H9 (cell line): ENCODE results near the gene DOLPP1. TPM values are rescaled to one million over a fixed set of nuclear protein-coding genes. Genes with fewer than 3 reads are reported as not detected.

Source experiments
- DNase-seq: peaks from one replicate; pipeline ENCODE4 v3.0.0-alpha.2; 2017
- H2AFZ ChIP-seq: one replicate; pipeline ENCODE4 v1.6.1; 2013; ENCODE audit warnings: mild to moderate bottlenecking, low read length, control low read depth, moderate library complexity
- H2AK5ac ChIP-seq: 2 replicates; pipeline ENCODE4 v1.6.1; 2013; ENCODE audit warnings: low read length, control low read depth, mixed read lengths; ENCODE audit not compliant: insufficient read length
- H2BK120ac ChIP-seq: one replicate; pipeline ENCODE4 v1.6.1; 2013; ENCODE audit warnings: low read depth, mild to moderate bottlenecking, low read length, control low read depth, inconsistent platforms; ENCODE audit not compliant: poor library complexity, severe bottlenecking
- H2BK12ac ChIP-seq: 2 replicates; pipeline ENCODE4 v1.6.1; 2013; ENCODE audit warnings: low read length, control low read depth, mixed read lengths, low read depth; ENCODE audit not compliant: insufficient read length
- H2BK15ac ChIP-seq: 2 replicates; pipeline ENCODE4 v1.6.1; 2013; ENCODE audit warnings: low read depth, low read length, control low read depth
- H2BK20ac ChIP-seq: one replicate; pipeline ENCODE4 v1.6.1; 2013; ENCODE audit warnings: low read depth, mild to moderate bottlenecking, low read length, control low read depth, inconsistent platforms; ENCODE audit not compliant: poor library complexity, severe bottlenecking
- H2BK5ac ChIP-seq: 2 replicates; pipeline ENCODE4 v1.6.1; 2013; ENCODE audit warnings: low read length, control low read depth, mixed read lengths; ENCODE audit not compliant: insufficient read length
- H3K14ac ChIP-seq: 2 replicates; pipeline ENCODE4 v1.6.1; 2013; ENCODE audit warnings: low read length, control low read depth; ENCODE audit not compliant: insufficient read depth
- H3K18ac ChIP-seq: 2 replicates; pipeline ENCODE4 v1.6.1; 2013; ENCODE audit warnings: low read depth, mild to moderate bottlenecking, mixed read lengths, low read length, control low read depth; ENCODE audit not compliant: insufficient read length
- H3K23ac ChIP-seq: 2 replicates; pipeline ENCODE4 v1.6.1; 2013; ENCODE audit warnings: low read length, control low read depth, mixed read lengths, low read depth; ENCODE audit not compliant: insufficient read length
- H3K23me2 ChIP-seq: 2 replicates; pipeline ENCODE4 v1.6.1; 2013; ENCODE audit warnings: low read depth, mild to moderate bottlenecking, mixed read lengths, low read length, control low read depth; ENCODE audit not compliant: insufficient read length, poor library complexity, severe bottlenecking
- H3K27ac ChIP-seq: 2 replicates; pipeline ENCODE4 v1.5.1; 2013; ENCODE audit warnings: low read length, control low read depth, mixed read lengths, low read depth; ENCODE audit not compliant: insufficient read length
- H3K27me3 ChIP-seq: 2 replicates; pipeline ENCODE4 v1.6.1; 2013; ENCODE audit warnings: low read length, control low read depth, inconsistent platforms; ENCODE audit not compliant: insufficient read depth
- H3K4ac ChIP-seq: 2 replicates; pipeline ENCODE4 v1.6.1; 2013; ENCODE audit warnings: low read depth, mild to moderate bottlenecking, control low read depth, inconsistent platforms, low read length, moderate library complexity
- H3K4me1 ChIP-seq: 2 replicates; pipeline ENCODE4 v1.6.1; 2013; ENCODE audit warnings: low read length, control low read depth, inconsistent platforms; ENCODE audit not compliant: insufficient read depth
- H3K4me2 ChIP-seq: 2 replicates; pipeline ENCODE4 v1.6.1; 2013; ENCODE audit warnings: low read length, control low read depth, mixed read lengths; ENCODE audit not compliant: insufficient read length, insufficient read depth
- H3K56ac ChIP-seq: 2 replicates; pipeline ENCODE4 v1.6.1; 2013; ENCODE audit warnings: low read depth, mild to moderate bottlenecking, mixed read lengths, low read length, control low read depth; ENCODE audit not compliant: insufficient read length
- H3K79me1 ChIP-seq: 2 replicates; pipeline ENCODE4 v1.6.1; 2013; ENCODE audit warnings: low read depth, mild to moderate bottlenecking, moderate library complexity, low read length, control low read depth, inconsistent platforms; ENCODE audit not compliant: insufficient read depth, poor library complexity, severe bottlenecking
- H3K79me2 ChIP-seq: 2 replicates; pipeline ENCODE4 v1.6.1; 2013; ENCODE audit warnings: low read length, control low read depth, inconsistent platforms; ENCODE audit not compliant: insufficient read depth
- H3K9ac ChIP-seq: 2 replicates; pipeline ENCODE4 v1.6.1; 2013; ENCODE audit warnings: low read length, control low read depth, mixed read lengths; ENCODE audit not compliant: insufficient read length; ENCODE audit errors: extremely low read depth
- H3K9me3 ChIP-seq: one replicate; pipeline ENCODE4 v1.6.1; 2013; ENCODE audit warnings: low read depth, low read length, inconsistent platforms; ENCODE audit not compliant: control insufficient read depth
- H3T11ph ChIP-seq: one replicate; pipeline ENCODE4 v1.6.1; 2013; ENCODE audit warnings: mild to moderate bottlenecking, low read length, control low read depth, inconsistent platforms
- H4K20me1 ChIP-seq: one replicate; pipeline ENCODE4 v1.6.1; 2013; ENCODE audit not compliant: control insufficient read depth, insufficient read length, insufficient read depth
- H4K5ac ChIP-seq: 2 replicates; pipeline ENCODE4 v1.6.1; 2013; ENCODE audit warnings: low read depth, mild to moderate bottlenecking, mixed read lengths, low read length, control low read depth; ENCODE audit not compliant: insufficient read length
- H4K8ac ChIP-seq: replicated peaks from 2 replicates; pipeline ENCODE4 v1.6.1; 2013; ENCODE audit warnings: low read length, control low read depth, mixed read lengths, low read depth; ENCODE audit not compliant: insufficient read length
- H4K91ac ChIP-seq: 2 replicates; pipeline ENCODE4 v1.6.1; 2013; ENCODE audit warnings: low read depth, mild to moderate bottlenecking, moderate library complexity, mixed read lengths, low read length, control low read depth; ENCODE audit not compliant: insufficient read length
- H3K27ac Mint-ChIP-seq, 3 experiments: 2 replicates in 2 of 3; 3 replicates in 1 of 3; pipeline ENCODE4 v1.8.0; 2020 to 2021; ENCODE audit warnings: mixed read lengths in 3 of 3, mild to moderate bottlenecking in 1 of 3, moderate library complexity in 1 of 3
- H3K27me3 Mint-ChIP-seq: 2 replicates; pipeline ENCODE4 v1.8.0; 2021; ENCODE audit warnings: low read depth, mild to moderate bottlenecking, moderate library complexity, mixed read lengths
- H3K36me3 Mint-ChIP-seq, 3 experiments: 2 replicates in 2 of 3; 3 replicates in 1 of 3; pipeline ENCODE4 v1.8.0; 2020 to 2021; ENCODE audit warnings: low read depth in 3 of 3, mixed read lengths in 3 of 3; ENCODE audit not compliant: insufficient read depth in 1 of 3
- H3K4me1 Mint-ChIP-seq, 2 experiments: 2 replicates each; pipeline ENCODE4 v1.8.0; 2020; ENCODE audit warnings: mixed read lengths in 2 of 2
- H3K4me3 Mint-ChIP-seq, 2 experiments: 2 replicates in 1 of 2; 3 replicates in 1 of 2; pipeline ENCODE4 v1.8.0; 2020 to 2021; ENCODE audit warnings: mild to moderate bottlenecking in 2 of 2, mixed read lengths in 2 of 2, moderate library complexity in 1 of 2
- H3K9me3 Mint-ChIP-seq, 2 experiments: 2 replicates in 1 of 2; 3 replicates in 1 of 2; pipeline ENCODE4 v1.8.0; 2020; ENCODE audit warnings: mild to moderate bottlenecking in 2 of 2, mixed read lengths in 2 of 2, moderate library complexity in 1 of 2
- WGBS: extraction: QIAGEN DNeasy Blood & Tissue Kit; methylation state at CpG from one replicate; pipeline ENCODE4 v1.1.7; 2013; ENCODE audit warnings: missing lambda C conversion rate, low lambda C conversion rate, mixed read lengths; ENCODE audit not compliant: insufficient read length; ENCODE audit errors: extremely low coverage; 5-methylcytosine and 5-hydroxymethylcytosine counted together
- total RNA-seq: library from RNA; stranded (reverse); gene quantifications from 2 replicates; pipeline ENCODE4 v1.2.1, GENCODE V29; 2021
- TF ChIP-seq, protein P1 (sequence below): fragments of 200-600 bp; sonication (generic); conservative IDR thresholded peaks from 3 replicates; pipeline ENCODE4 v1.8.0; 2021; ENCODE audit warnings: antibody characterized with exemption, mild to moderate bottlenecking

Gene DOLPP1
- total RNA-seq, 1 experiment from 2014 or later, result 42.6 TPM

DNA sequence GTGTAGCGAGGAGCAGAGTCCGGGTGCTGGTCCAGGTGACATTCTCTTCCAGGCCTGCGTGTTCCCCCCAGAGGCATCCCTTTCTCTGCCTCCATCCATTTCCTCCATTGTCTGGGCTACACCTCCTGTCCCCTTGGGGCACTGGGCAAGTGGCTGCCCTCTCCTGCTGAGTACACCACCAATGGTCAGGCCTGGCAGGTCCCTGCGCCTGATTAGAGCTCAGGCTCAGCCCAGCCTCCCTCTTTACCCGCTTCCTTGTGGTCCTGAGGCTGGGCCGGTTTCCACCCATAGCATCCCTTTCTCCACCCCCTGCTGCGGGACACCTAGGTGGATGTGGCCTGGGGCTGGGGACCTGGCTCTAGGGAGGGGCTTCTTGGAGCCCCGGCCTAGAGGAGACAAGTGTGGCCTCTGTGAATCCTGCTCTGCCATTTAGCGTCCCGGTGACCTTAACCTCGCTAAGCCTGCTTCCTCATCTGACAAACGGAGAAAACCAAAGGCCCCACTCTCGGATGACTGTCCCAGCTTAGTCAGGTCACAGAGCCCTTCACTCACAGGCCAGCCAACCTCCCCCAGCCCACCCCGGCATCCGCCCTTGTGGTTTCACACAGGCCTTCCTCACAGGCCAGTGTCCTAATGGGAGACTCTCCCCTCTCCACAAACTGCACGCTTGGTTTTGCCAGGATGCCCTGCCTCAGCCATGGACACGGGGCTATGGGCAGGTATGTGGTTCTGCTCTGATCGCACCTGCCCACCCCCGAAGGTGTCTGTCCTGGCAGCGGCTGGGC, 12.9 kb downstream of the DOLPP1 start:
- H3K27me3 ChIP-seq, result no peaks in the 10 kb centered on the region
- H4K20me1 ChIP-seq, result no peaks in the 10 kb centered on the region
- H3T11ph ChIP-seq, result no peak overlapping the region
- no peak overlapping the region for H3K56ac ChIP-seq
- H3K23me2 ChIP-seq, result no peaks in the 10 kb centered on the region
- H4K5ac ChIP-seq, result no peak overlapping the region
- H4K8ac ChIP-seq, result no peak overlapping the region
- no peak overlapping the region for H2BK120ac ChIP-seq
- Mint-ChIP-seq H3K4me1 (no peaks in the 10 kb centered on the region), H3K27ac (peak overlapping the region in 2 of 3 experiments; percentile 84 to 96; a peak in 5 of 7 replicates), H3K36me3 (peaks cover 10 to 26% (median 12%) of the 10 kb centered on the region in 3 experiments; a peak in 6 of 7 replicates), H3K4me3 (no peak overlapping the region; a peak in 1 of 5 replicates), H3K27me3 (no peaks in the 10 kb centered on the region), H3K9me3 (no peaks in the 10 kb centered on the region)
- no peak overlapping the region for H3K23ac ChIP-seq
- no peak overlapping the region for H3K4ac ChIP-seq
- no peak overlapping the region for H3K4me2 ChIP-seq
- H3K79me1 ChIP-seq, result no peaks in the 10 kb centered on the region
- DNase-seq, result no peak
- H3K14ac ChIP-seq, result no peak overlapping the region
- WGBS, result no CpG with 5 or more reads among the region's 20 CpGs
- no peaks in the 10 kb centered on the region for H3K9me3 ChIP-seq
- no peak overlapping the region for H2AFZ ChIP-seq
- no peak overlapping the region for H2AK5ac ChIP-seq
- H2BK12ac ChIP-seq, result no peak overlapping the region
- H3K27ac ChIP-seq, result no peak overlapping the region
- H4K91ac ChIP-seq, result no peak overlapping the region
- H3K4me1 ChIP-seq, result no peaks in the 10 kb centered on the region
- no peak overlapping the region for H3K9ac ChIP-seq
- TF ChIP-seq, protein P1, sequence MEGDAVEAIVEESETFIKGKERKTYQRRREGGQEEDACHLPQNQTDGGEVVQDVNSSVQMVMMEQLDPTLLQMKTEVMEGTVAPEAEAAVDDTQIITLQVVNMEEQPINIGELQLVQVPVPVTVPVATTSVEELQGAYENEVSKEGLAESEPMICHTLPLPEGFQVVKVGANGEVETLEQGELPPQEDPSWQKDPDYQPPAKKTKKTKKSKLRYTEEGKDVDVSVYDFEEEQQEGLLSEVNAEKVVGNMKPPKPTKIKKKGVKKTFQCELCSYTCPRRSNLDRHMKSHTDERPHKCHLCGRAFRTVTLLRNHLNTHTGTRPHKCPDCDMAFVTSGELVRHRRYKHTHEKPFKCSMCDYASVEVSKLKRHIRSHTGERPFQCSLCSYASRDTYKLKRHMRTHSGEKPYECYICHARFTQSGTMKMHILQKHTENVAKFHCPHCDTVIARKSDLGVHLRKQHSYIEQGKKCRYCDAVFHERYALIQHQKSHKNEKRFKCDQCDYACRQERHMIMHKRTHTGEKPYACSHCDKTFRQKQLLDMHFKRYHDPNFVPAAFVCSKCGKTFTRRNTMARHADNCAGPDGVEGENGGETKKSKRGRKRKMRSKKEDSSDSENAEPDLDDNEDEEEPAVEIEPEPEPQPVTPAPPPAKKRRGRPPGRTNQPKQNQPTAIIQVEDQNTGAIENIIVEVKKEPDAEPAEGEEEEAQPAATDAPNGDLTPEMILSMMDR, result no peak
- H2BK15ac ChIP-seq, result no peak overlapping the region
- no peak overlapping the region for H3K18ac ChIP-seq
- no peaks in the 10 kb centered on the region for H3K79me2 ChIP-seq
- no peak overlapping the region for H2BK20ac ChIP-seq
- no peak overlapping the region for H2BK5ac ChIP-seq
